HG03103 (cell line): Measurements from ENCODE around the gene MRPL54.
A peak's percentile ranks its signal among the peaks of the same experiment; 100 is the strongest.

ENCODE experiments used
- ATAC-seq: cut with Tn5 transposase; IDR thresholded peaks from one replicate; pipeline ENCODE4 v1.9.1; 2021; ENCODE audit warnings: low read depth; ENCODE audit not compliant: unreplicated experiment

Gene MRPL54

DNA sequence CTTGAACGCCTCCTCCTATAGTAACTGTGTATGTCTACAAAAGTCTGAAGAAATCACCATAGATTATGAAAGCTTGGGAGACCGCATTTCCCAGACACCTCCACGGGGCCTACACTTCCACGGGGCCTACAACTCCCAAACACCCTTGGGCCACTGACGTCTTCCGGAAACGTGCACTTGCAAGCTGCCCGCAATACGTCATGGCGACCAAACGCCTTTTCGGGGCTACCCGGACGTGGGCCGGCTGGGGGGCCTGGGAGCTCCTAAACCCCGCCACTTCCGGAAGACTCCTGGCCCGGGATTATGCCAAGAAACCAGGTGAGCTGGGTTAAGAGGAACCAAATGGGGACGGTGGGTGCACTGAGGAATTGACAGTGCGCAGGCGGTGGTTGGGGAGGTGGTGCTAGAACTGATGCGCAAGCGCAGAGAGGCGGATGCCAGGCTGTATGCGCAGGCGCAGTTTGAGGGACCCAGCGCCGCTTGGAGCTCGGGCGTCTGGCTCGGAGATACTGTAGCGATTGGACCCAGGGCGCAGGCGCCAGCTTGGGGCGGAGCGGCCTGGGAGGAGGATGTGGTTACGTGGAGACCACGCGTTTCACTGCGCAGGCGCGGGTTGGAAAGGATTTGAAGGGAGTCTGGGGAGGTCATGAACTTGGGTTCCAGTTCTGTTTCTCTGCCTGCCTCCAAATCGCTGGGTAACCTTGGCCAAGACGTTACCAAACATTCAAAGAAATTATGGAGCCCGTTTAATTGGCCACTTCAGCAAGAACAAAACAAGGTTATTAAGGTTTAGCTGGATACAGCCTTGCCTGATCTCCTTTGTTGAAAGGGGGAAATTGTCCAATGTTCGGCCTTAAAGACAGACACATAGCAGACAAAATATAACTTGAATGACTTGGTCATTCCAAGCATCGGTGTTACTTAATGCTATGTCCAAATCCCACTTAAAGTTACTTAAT lies at the start of gene MRPL54:
Gene MRPL54 (plus strand): TSS at position 182 of the 959 bp plus-strand sequence. CDS start 19 bp downstream, at position 201.
- peak; percentile 66 for ATAC-seq

DNA sequence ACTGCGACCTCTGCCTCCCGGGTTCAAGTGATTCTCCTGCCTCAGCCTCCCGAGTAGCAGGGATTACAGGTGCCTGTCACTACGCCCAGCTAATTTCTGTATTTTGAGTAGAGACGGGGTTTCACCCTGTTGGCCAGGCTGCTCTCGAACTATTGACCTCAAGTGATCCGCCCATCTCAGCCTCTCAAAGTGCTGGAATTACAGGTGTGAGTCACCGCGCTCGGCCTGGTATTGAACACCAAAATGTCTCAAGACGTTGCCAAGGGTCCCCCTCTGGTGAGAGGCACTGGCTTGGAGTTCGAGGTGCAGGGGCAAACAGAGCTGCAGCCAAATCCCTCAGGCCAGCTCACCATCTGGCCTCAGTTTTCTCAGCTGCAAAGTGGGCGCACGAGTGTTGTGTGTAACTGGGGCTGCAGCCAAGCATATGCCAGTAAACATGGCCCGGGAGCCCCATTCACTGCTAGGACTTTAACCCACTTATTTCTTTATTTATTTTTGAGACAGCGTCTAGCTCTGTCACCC lies 46.3 kb upstream of the MRPL54 start:
- ATAC-seq = no peak

DNA sequence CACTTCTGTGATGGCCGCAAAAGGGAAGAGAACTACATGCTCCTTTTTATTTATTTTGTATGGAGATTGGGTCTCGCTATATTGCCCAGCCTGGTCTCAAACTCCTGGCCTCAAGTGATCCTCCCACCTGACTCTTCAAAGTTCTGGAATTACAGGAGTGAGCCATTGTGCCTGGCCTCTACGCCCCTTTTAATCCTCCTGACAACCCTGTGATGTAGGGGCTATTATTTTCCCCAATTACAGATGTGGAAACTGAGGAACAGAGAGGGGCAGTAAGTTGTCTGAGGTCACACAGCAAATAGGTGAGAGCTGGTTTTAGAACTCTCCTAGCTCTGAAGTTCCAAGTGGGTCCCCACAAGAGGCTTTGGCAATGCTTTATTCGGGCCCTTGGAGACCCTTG lies 42.6 kb upstream of the MRPL54 start:
- ATAC-seq = no peak

GRCh38 chr19:3720349-3720917 lies 42.0 kb upstream of the MRPL54 start:
- ATAC-seq = no peak

DNA sequence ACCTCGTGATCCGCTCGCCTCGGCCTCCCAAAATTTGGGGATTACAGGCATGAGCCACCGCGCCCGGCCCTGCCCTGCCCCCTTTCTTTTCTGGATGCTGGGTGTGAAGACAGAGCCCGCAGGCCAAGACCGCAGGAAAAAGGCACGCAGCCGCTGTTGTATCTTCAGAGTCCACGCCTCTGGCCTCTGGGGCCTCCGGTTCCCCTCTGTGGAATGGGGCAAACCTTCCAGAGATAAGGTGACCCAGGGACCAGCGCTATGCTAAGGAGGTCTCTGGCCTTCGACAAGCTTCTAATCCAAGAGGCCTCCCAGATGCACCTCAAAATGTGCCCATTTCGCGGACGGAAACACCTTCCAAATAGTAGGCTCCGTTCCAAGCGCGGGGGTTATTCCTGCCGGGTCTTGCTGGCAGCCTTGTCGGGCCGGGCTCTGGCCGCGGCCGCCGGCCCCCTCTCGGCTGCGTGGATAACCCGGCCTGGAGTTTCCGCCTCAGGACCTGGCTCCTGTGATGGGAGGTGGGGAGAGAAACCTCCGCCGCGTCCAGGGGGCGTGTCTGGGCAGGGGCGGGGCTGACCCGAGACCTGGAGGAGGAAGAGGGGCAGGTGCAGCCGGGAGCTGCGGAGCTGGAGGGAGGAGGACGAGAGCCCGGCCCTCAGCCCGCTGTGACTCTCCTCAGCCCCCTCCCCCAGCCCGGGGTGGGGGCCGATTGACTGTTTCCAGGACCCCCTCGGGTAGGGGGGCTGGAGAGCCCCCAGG lies 41.2 kb upstream of the MRPL54 start:
- no peak for ATAC-seq

GRCh38 chr19:3721887-3722442 lies 40.5 kb upstream of the MRPL54 start:
- no peak for ATAC-seq

- ATAC-seq = no peak
Observed at GRCh38 chr19:3722443-3723109, 39.9 kb upstream of the MRPL54 start.

GRCh38 chr19:3723110-3723488 lies 39.4 kb upstream of the MRPL54 start:
- ATAC-seq = no peak

DNA sequence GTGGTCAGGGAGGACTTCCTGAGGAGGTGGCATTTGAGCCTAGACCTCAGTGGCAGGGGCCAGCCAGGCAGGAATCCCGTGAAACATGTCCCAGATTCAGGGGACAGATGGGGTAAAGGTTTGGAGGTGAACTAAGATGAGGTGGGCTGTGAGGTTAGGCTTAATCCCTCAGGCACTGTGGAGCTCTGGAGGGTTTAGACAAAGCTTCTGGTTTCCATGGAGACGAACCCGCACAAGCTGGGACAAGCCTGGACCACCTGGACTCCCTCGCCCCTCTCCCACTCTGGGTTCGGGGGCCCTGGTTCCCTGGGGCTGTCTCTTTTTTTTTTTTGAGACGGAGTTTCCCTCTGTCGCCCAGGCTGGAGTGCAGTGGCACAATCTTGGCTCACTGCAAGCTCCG lies 38.6 kb upstream of the MRPL54 start:
- no peak for ATAC-seq

- ATAC-seq = no peak
Observed at GRCh38 chr19:3725121-3725520, 37.4 kb upstream of the MRPL54 start.

DNA sequence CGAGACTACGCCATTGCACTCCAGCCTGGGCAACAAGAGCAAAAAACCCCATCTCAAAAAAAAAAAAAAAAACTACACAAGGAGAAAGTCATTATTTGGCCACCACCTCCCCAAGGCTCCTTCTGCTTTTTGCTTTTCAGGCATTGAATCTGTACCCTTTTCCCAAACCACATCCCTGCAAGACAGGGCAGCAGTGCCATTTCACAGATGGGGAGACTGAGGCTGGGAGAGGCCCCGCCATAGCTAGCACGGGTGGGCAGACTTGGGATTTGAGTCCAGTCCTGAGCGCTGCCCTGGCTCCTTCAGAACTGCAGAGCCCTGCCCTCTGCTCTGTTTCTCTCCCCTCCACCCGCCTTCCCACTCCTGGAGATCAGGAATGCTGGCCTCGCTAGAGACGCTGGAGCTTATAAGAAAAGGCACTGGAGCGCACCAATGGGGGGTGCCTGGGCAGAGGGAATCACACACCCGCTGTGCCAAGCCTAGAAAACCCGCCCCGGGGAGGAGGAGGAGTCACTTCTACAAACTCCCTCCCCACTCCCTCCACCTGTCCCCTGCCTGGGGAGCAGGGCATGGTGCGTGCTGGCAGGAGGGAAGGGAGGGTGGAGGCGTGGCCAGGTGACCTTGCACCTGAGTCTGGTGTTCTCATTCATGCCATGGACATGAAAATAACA lies 36.7 kb upstream of the MRPL54 start:
- ATAC-seq = no peak

DNA sequence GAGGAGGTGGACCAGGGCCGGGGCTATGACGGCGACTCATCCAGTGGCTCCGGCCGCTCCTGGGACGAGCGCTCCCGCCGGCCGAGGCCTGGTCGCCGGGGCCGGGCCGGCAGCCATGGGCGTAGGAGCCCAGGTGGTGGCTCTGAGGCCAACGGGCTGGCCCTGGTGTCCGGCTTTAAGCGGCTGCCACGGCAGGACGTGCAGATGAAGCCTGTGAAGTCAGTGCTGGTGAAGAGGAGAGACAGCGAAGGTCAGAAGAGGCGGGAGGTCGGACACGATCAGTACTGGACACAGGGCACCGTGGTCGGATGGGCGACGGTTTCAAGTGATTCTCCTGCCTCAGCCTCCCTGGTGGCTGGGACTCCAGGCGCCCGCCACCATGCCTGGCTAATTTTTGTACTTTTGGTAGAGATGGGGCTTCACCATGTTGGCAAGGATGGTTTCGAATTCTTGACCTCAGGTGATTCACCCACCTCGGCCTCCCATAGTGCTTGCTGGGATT lies 32.0 kb upstream of the MRPL54 start:
- ATAC-seq = no peak

- ATAC-seq = no peak
Observed at GRCh38 chr19:3732108-3732507, 30.4 kb upstream of the MRPL54 start.

DNA sequence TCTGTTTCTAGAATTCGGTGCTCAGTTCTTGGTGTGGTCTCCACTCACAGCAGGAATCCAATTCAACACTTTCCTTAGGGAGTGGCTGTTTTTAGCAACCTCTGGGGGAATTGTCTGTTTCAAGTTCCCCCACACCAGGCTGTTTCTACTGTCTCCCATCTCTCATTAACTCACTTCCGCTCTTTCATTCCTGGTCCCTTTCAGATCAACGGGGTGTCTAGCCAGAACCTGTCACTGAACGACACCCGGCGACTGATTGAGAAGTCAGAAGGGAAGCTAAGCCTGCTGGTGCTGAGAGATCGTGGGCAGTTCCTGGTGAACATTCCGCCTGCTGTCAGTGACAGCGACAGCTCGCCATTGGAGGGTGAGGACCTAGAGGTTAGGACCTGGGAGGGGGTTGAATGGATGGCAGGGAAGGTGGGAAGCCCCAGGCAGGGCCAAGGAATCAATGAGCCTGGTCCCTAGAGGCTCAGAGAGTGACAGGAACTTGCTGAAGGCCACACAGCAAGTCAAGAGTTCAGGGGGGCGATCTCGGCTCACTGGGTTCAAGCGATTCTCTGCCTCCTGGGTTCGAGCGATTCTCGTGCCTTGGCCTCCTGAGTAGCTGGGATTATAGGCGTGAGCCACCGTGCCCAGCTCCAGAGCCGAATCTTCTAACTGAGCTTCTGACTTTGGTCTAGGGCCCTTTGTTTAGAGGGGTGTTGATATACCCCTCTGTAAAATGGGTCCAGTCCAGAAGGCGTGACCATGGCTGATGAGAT lies 28.8 kb upstream of the MRPL54 start:
- no peak for ATAC-seq

GRCh38 chr19:3734310-3734600 lies 28.2 kb upstream of the MRPL54 start:
- ATAC-seq = no peak

DNA sequence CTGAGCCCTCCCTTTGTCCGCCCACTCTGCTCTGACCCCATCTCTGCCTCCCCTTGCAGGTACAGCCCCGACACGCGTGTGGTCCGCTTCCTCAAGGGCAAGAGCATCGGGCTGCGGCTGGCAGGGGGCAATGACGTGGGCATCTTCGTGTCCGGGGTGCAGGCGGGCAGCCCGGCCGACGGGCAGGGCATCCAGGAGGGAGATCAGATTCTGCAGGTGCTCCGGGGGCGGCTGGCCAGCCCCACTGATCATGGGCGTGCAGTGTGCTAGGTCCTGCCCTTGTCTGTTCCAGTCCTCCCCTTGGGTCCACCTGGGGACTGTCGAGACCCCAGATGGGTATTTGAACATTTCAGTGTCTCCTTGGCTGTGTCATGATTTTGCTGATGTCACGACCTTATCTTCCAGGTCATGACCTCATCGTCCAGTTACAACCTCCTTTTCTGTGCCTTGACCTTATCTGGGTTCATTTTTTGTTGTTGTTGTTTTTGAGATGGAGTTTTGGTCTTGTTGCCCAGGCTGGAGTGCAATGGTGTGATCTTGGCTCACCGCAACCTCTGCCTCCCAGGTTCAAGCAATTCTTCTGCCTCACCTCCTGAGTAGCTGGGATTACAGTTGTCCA lies 26.3 kb upstream of the MRPL54 start:
- ATAC-seq = no peak

GRCh38 chr19:3737487-3738205 lies 24.8 kb upstream of the MRPL54 start:
- no peak for ATAC-seq
